Urinary bladder (tissue), 4 donors: Measurements from ENCODE around the gene PRKG1. TPM values are rescaled to one million over a fixed set of nuclear protein-coding genes. Genes with fewer than 3 reads are reported as not detected.

Source experiments
- DNase-seq: peaks from one replicate; pipeline ENCODE4 v3.0.0-alpha.2; 2015; ENCODE audit errors: extremely low spot score
- H3K27ac ChIP-seq: one replicate; pipeline ENCODE4 v1.5.1; 2013; ENCODE audit warnings: low read depth, mild to moderate bottlenecking, moderate library complexity
- H3K36me3 ChIP-seq: one replicate; pipeline ENCODE4 v1.6.1; 2013; ENCODE audit warnings: mild to moderate bottlenecking, moderate library complexity; ENCODE audit not compliant: insufficient read depth
- H3K4me1 ChIP-seq: one replicate; pipeline ENCODE4 v1.6.1; 2013; ENCODE audit warnings: mild to moderate bottlenecking, moderate library complexity; ENCODE audit not compliant: insufficient read depth
- H3K4me3 ChIP-seq: one replicate; pipeline ENCODE4 v1.5.1; 2013; ENCODE audit warnings: low read depth, low read length
- WGBS: extraction: QIAGEN DNeasy Blood & Tissue Kit; methylation state at CpG from one replicate; pipeline ENCODE4 v1.1.7; 2013; 5-methylcytosine and 5-hydroxymethylcytosine counted together
- polyA plus RNA-seq: library from polyadenylated mRNA; stranded (reverse); fragments of 200-250 nt; gene quantifications from one replicate; pipeline ENCODE4 v1.2.3, GENCODE V29; 2013
- total RNA-seq: library from RNA; depleted of rRNA; stranded (reverse); fragments of >200 nt; gene quantifications from one replicate; pipeline ENCODE4 v1.2.3, GENCODE V29; 2014
- donor health status: healthy with polysubstance abuse.
- donor health status: healthy.

The PRKG1 gene
- total and polyA plus RNA-seq, 2 donors: 17.1 to 126 TPM

- Histone ChIP-seq H3K36me3 (no peaks in the 10 kb centered on the region), H3K4me3 (no peak overlapping the region), H3K4me1 (no peaks in the 10 kb centered on the region), H3K27ac (no peak overlapping the region)
- DNase-seq: no peak
These were observed 806.9 kb downstream of the PRKG1 start for GRCh38 chr10:51881213-51881612.

- H3K27ac ChIP-seq: no peak overlapping the region
- no peak overlapping the region for H3K4me3 ChIP-seq
- 34% methylated on average over 4 of the region's 4 CpGs for WGBS
- H3K36me3 ChIP-seq: no peaks in the 10 kb centered on the region
- no peak for DNase-seq
- no peaks in the 10 kb centered on the region for H3K4me1 ChIP-seq
These were observed 812.3 kb downstream of the PRKG1 start for GRCh38 chr10:51886438-51887068.

- Histone ChIP-seq H3K4me3 (no peak overlapping the region), H3K27ac (no peak overlapping the region), H3K36me3 (no peaks in the 10 kb centered on the region), H3K4me1 (no peaks in the 10 kb centered on the region)
- DNase-seq: no peak
These were observed 814.0 kb downstream of the PRKG1 start for GRCh38 chr10:51888263-51888662.

GRCh38 chr10:51892313-51892712, 818.0 kb downstream of the PRKG1 start:
- Histone ChIP-seq H3K36me3 (no peaks in the 10 kb centered on the region), H3K4me3 (no peak overlapping the region), H3K27ac (no peak overlapping the region), H3K4me1 (no peaks in the 10 kb centered on the region)
- 85% methylated on average over 1 of the region's 1 CpG for WGBS
- no peak for DNase-seq

GRCh38 chr10:51892965-51893658, 818.8 kb downstream of the PRKG1 start:
- Histone ChIP-seq H3K36me3 (no peaks in the 10 kb centered on the region), H3K4me1 (no peaks in the 10 kb centered on the region), H3K27ac (no peak overlapping the region), H3K4me3 (no peak overlapping the region)
- 67% methylated on average over 1 of the region's 1 CpG for WGBS
- no peak for DNase-seq

GRCh38 chr10:51894771-51895578, 820.7 kb downstream of the PRKG1 start:
- H3K4me1 ChIP-seq: no peaks in the 10 kb centered on the region
- H3K36me3 ChIP-seq: no peaks in the 10 kb centered on the region
- no peak overlapping the region for H3K4me3 ChIP-seq
- no peak overlapping the region for H3K27ac ChIP-seq
- WGBS: 33% methylated on average over 5 of the region's 5 CpGs
- DNase-seq: no peak

GRCh38 chr10:51896849-51897248, 822.6 kb downstream of the PRKG1 start:
- DNase-seq: no peak
- 22% methylated on average over 1 of the region's 1 CpG for WGBS
- H3K4me1 ChIP-seq: no peaks in the 10 kb centered on the region
- H3K27ac ChIP-seq: no peak overlapping the region
- H3K36me3 ChIP-seq: no peaks in the 10 kb centered on the region
- no peak overlapping the region for H3K4me3 ChIP-seq

- WGBS: 93% methylated on average over 1 of the region's 1 CpG
- Histone ChIP-seq H3K4me3 (no peak overlapping the region), H3K27ac (no peak overlapping the region), H3K4me1 (no peaks in the 10 kb centered on the region), H3K36me3 (no peaks in the 10 kb centered on the region)
- DNase-seq: no peak
These were observed 823.3 kb downstream of the PRKG1 start for GRCh38 chr10:51897560-51897959.

- DNase-seq: no peak
- H3K4me3 ChIP-seq: no peak overlapping the region
- H3K27ac ChIP-seq: no peak overlapping the region
- 100% methylated on average over 1 of the region's 1 CpG for WGBS
- H3K4me1 ChIP-seq: no peaks in the 10 kb centered on the region
- H3K36me3 ChIP-seq: no peaks in the 10 kb centered on the region
These were observed 825.9 kb downstream of the PRKG1 start for GRCh38 chr10:51900180-51900579.

GRCh38 chr10:51903675-51904074, 829.4 kb downstream of the PRKG1 start:
- DNase-seq: no peak
- Histone ChIP-seq H3K36me3 (no peaks in the 10 kb centered on the region), H3K27ac (no peak overlapping the region), H3K4me1 (no peaks in the 10 kb centered on the region), H3K4me3 (no peak overlapping the region)
- WGBS: 82% methylated on average over 1 of the region's 1 CpG

- Histone ChIP-seq H3K4me3 (no peak overlapping the region), H3K4me1 (no peaks in the 10 kb centered on the region), H3K36me3 (no peaks in the 10 kb centered on the region), H3K27ac (no peak overlapping the region)
- DNase-seq: no peak
These were observed 830.7 kb downstream of the PRKG1 start for GRCh38 chr10:51905032-51905431.

GRCh38 chr10:51907361-51907760, 833.1 kb downstream of the PRKG1 start:
- Histone ChIP-seq H3K4me1 (no peaks in the 10 kb centered on the region), H3K4me3 (no peak overlapping the region), H3K36me3 (no peaks in the 10 kb centered on the region), H3K27ac (no peak overlapping the region)
- DNase-seq: no peak
- 23% methylated on average over 2 of the region's 2 CpGs for WGBS

GRCh38 chr10:51910189-51910588, 835.9 kb downstream of the PRKG1 start:
- Histone ChIP-seq H3K27ac (no peak overlapping the region), H3K4me1 (no peaks in the 10 kb centered on the region), H3K36me3 (no peaks in the 10 kb centered on the region), H3K4me3 (no peak overlapping the region)
- DNase-seq: no peak

GRCh38 chr10:51910596-51910995, 836.3 kb downstream of the PRKG1 start:
- no peak for DNase-seq
- Histone ChIP-seq H3K4me1 (no peaks in the 10 kb centered on the region), H3K36me3 (no peaks in the 10 kb centered on the region), H3K4me3 (no peak overlapping the region), H3K27ac (no peak overlapping the region)
- WGBS: 70% methylated on average over 3 of the region's 3 CpGs
